GM21526 (cell line): Measurements from ENCODE around the gene LMAN2.

Experiments used
- ATAC-seq: cut with Tn5 transposase; IDR thresholded peaks from one replicate; pipeline ENCODE4 v1.9.1; 2021; ENCODE audit warnings: moderate library complexity; ENCODE audit not compliant: unreplicated experiment, low FRiP score

The LMAN2 gene

DNA sequence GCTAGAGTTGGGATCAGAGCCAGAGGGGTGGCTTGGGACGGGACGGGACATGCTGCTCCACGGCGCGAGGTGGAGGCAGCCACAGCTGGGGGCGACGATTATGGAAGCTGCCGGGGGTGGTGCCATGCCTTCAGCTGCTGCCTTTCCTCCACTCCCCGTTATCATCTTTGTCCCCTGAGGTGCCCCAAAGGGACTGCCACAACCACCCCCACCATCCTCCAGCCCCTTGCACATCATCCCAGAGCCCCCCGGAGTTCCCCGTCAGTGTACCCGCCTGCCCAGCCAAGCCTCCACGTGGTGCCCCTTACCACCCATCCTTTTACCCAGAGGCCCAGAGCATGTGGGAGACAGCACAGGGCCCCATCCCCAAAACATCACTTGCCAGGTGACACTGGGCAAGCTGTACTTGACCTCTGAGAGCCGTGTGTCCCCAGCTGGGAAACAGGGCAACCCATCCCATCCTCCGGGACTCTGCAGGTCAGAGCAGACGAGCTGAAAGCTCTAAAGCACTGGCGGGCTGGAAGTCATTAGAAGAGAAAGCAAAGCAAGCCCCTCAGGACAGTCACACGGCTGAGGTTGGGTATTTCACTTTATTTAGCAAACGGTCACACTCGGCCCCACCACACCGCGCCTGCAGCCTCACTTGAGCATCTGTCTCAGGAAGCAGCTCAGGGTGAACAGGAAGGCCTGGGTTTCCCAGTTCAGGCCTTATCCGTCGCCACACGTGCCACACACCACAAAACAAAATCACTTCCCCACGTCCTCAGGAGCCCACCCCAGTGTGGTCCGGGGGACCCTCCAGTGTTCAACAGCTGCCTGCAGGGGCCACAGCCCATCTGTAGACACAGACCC, 20.3 kb downstream of the LMAN2 start:
- ATAC-seq = no peak

DNA sequence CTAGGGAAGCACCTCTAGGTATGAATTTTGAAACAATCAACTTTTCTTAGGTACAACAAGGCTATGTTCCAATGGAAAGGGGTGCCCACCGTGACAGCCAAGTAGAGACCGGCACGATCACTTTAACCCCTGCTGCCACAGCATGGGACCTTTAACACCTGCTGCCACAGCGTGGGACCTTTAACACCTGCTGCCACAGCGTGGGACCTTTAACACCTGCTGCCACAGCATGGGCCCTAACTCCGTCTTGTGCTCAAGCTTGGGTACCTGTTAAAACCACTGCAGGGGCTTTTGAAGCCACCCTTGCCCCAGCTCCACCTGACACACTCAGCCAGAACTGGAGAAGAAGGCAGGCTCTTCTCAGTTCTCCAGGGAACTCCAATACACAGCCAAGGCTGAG, 21.6 kb downstream of the LMAN2 start:
- ATAC-seq = no peak

DNA sequence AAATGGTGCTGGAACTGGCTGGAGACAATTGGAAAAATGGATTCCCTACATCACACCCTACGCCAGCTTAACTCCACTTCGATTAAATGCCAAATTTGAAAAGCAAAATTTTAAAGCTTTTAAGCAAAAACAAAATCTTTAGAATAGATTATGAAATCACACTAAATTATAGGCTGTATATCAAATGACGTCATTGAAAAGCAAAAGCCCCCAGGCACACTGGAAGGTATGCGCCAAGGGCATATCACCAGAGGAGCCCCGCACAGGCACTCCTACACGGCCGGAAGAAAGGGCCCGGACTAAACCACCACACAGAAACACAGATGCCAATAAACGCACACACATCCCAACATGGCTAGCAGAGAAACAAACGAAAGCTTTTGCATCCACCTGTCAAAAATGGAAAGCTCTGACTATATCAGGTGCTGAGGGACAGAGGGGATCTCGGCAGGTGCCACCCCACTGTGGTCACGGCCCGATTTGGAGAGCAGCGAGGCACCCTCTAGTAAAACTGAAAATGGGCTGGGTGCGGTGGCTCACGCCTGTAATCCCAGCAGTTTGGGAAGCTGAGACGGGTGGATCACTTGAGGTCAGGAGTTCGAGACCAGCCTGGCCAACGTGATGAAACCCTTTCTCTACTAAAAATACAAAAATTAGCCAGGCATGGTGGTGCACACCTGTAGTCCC, 22.8 kb downstream of the LMAN2 start:
- no peak for ATAC-seq

DNA sequence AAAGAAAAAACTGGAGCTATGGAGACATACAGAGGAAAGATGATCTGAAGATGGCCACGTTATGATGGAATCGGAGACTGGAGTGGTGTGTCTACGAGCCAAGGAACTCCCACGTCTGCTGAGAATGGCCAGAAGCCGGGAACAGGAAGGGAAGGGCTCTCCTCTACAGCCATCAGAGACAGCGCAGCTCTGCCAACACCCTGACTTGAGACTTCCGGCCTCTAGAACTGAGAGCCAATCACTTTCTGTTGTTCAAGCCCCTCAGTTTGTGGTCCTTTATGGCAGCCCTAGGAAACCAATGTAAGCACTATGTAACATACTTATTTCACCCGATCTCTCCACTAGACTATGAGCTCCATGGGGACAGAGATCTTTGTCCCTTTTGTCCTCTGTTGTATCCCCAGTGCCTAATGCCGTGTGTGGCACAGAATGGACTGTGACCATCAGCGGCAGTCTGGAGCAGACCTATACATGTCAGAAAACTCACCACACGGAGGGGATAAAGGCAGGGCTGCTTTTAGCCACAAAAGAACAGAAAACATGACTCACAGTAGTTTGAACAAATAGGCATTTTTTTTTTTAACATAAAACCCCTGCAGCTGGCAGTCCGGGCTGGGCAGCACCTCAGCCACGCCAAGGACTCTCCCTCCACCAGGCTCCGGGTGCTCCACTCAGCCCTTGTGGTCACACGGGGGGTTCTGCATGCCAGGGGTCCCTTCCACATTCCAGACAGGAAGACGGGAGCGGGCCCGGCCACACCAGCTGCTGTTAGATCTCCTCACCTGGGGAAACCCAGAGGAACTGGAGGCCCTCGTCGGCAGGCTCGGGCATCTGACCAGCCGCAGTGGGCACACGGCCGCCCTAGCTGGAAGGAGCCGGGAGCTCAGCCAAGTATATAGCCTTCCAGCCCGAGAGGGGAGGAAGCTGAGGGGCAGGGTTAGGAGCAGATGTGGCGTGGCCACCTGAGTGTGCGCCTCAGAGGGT, 23.6 kb downstream of the LMAN2 start:
- ATAC-seq = no peak

DNA sequence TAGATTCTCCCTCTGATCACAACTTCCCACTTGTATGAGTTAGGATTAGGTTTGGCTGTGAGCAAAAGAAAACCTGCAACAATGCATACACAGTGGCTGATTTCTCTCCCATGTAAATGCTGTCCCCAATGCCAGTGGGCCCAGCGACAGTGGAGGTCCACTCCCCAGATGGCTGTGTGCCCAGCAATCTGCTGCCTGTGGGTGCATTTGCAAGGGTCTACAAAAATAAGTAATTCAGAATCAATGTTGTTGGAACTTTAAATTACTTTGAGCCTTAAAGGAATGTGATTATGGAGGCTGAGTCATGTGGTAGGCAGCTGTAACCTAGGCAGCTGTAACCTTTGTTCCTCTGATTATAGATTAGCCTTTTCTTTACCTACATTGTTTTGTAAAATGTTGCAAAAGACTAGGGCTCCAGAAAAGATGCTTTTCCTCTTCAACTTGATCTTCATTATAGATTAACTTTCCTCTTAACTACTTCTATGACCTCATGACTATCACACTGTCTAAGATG, 25.5 kb downstream of the LMAN2 start:
- no peak for ATAC-seq

DNA sequence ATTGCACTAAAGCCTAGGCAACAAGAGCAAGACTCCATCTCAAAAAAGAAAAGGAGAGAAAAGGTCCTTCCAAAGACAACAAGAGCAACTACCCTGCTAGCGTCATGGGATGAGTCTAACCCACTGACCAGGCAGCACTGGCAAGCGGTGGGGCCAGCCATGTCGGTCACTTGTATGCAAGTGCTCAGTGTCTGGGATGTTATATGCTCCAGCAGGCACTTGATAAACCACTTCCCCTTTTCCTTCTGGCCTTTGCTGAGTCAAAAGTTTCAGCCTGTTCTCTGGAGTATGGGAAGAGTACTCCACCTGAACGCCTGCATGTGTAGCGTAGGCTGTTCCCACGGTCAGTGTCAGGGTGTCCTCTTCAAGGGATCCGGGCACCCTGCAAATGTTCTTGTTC, 30.6 kb downstream of the LMAN2 start:
- ATAC-seq = no peak

DNA sequence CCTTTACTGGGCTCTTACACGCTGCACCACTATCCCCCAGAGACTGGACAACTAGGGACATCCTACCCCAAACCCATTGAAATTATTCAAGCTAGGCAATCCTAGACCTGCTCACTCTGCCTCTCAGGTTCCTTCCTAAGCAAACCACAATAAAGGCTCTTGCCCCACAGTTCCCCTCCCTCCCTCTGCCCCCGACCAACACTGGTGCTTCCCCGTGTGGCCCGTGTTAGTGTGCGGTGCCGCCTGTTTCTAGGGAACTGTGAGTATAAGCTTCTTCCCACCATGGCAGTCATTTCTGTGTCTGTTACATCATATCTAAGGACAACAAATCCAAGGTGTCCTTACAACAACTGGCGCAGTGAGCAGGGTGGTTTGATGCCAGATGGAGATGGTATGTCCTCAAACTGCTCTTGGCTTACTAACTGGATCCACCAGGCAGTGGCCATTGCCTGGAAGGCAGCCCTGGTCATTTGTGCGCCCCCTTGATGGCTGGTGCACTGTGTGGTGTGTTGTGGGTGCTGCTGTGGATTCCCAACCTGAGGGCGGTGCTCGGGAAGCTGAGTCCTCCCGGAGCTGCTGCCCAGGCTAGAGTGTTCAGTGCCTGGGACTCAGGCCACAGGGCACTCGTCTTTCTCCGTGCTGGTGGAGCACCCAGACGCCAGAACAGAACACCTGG, 31.4 kb downstream of the LMAN2 start:
- ATAC-seq = no peak

DNA sequence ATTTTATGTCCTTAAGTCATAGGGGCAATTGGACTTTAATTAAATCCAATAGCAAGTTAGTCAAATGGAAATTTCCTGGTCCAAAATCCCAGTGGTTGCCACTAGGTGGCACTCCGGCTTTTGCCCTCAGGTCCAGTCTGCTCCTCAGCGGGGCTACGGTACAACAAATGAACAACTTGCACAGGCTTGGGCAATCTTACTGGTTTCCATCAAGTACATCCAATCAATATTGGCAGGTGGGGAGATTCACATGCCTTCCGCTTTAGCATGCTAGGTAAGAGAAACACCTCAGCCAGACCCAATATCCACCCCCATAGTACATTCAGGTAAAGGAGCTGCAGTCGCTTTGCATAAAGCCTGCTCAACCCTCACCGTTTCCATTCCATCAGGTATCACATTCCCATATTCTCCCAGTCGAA, 33.5 kb downstream of the LMAN2 start:
- no peak for ATAC-seq

DNA sequence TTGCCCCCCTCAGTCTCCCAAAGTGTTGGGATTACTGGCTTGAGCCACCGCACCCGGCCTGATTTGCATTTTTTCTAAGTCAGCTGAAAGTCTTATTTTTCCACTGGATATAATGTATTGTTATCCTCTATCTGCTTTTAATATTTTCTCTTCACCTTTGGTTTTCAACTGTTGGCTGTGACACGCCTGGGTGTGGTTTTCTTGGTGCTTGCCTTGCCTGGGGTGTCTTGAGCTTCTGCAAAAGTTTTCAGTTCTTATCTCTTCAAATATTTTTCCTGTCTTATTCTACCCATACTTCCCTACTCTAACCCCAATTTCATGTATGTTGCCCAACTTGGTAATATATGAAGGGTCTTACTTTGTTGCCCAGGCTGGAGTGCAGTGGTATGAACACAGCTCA, 35.5 kb downstream of the LMAN2 start:
- no peak for ATAC-seq

DNA sequence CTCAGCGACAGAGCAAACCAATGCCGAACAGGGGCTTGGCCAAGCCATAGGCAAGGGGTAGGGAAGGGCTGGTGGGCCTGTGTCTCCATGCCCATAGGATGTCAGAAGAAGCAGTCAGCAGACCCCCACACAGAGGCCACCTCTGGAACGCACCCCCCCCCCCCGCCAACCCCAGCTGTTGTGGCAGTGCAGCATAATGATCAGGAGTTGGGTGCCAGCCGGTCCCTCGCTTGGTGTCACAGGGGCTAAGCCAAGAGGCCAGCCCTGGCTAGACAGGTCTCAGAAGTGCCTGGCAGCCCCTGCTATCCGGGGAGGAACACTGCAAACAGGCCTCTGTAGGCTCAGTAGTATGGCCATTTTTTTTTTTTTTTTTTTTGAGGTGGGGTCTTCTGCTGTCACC, 36.1 kb downstream of the LMAN2 start:
- ATAC-seq = no peak

DNA sequence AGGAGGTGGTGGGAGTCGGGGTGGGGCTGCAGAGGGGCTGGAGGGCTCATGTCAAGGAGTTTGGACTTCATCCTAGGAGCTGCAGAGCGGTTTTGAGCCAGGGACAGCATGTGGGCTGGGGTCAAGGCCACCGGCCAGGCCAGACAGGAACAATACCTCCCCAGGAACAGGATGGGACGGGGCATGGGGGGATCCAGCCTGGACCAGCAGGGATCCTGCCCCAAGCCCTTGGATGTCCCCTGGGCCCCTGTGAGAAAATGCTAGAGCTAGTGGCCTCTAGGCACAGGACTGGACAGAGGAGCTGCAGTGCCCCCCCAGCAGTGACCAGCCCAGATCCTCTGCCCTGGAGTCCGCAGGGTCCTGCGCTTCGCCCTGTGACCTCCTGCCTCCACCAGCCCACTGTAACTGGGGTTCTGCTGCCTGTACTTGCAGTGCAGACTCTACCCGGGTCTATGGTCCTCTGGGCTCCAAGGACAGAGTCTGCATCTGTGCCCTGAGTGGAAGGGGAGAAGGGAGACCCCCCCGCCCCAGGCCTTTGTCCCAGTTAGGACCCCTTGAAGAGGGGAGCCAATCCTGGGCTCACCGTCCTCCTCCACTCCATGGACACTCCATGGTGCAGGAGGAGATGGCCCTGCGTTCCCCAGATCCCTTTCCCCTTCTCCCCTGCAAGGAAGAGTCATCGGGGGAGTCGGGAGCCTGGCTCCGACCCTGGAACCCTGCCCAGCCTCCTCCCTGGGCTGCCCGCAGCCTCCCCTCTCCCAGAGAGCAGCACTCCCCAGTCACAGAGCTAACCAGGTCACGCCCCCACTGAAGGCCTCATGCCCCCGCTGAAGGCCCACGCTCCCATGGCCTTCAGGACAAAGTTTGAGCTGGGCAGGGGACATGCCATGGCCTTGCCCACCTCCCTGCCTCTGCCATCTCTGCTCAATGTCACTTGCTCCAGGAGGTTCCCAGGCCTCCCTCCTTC, 36.8 kb downstream of the LMAN2 start:
- no peak for ATAC-seq

DNA sequence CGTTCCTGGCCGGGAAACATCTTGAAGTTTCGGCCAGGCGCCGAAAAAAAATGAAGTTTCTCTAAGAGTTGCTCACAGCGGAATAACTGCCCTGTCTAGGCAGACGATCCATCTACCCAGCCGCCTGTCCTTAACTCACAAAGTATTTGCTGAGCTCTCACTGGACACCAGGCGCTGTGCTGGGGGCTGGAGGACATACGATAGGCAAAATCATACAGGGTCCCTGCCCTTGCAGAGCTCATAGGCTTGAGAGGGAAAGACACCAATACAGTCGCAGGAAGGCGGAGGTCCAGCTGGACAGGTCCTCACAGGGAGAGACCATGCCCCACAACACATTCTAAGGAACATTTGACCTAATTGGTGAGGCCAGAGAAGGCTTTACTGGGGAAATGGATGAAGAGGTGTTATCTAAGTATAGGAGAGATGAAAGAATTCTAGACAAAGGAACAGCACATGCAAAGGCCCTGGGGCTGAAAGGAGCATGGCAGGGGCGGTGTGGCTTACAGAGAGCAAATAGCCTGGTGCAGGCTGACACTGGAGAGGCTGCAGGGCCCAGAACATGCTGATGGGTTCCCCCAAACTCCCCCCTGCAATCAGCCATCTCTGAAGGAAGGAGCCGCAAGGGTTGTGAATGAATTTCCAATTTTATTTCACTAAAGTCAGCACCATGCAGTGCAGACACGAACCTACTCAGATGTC, 37.8 kb downstream of the LMAN2 start:
- ATAC-seq = no peak

DNA sequence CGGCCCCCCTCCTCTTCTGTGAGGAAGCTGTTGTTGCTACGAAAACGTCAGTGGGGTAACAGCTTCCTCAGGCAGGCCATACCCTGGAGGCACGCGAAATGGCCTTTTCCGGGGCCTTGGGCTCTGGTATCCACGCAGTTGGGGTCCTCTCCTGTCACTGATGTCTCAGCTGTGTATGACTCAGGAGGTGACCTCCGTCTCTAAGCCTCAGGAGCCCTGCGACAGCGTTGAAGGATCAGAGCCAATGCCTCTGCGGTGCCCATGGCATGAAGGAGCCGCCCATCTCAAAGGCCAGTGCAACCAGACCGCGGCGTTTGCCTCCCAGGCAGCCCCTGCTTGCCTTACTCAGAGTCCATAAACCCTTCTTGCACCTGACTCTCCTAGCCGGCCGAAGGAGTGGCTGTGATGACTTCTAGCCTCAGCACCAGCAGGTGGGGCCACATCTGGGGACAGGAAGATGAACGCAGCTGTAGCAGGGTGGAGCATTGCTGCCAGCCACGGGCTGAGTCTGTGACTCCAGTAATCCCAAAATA, 38.8 kb downstream of the LMAN2 start:
- peak; percentile 28 for ATAC-seq

DNA sequence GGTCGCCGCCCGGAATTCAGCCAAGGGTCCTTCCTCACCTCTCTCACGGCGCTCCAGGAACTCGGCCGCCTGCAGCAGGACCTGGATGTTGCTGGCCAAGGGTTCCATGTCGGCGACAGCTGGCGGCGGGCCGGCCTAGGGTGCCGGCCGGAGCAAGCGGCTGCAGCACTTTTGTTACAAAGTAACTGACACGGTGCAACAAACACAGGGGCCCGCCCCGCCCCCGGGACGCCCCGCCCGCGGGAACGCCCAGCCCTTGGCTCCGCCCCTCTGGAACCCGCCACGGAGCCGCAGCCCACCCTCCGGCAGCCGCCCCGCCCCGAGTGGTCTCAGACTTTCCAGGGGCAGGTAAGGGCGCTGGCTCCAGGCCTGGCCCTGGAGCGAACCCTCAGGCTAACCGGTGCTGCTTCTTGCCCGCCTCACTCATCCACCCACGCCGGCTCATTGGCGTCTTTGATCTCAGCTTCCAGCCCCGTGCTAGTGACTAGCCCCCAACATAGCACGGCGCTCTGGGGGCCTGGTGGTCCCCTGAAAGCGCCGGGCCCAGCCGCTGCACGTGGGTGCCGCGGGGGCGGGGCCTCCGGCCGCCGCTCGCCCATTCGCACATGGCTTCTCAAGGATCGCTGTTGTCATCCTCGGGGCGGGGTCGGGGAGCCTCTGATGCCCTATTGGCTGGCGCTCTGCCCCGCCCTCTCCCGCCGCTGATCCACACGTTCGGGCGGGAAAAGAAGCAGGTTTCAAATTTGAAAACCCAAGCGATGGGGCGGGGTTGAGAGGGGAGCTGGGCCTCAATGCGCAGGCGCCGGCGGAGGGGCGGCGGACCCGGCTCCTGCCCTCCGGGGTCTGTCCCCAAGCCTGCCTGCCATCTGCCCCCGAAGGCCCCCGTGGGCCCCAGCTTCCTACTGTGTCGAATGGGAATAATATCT, 39.5 kb downstream of the LMAN2 start, which contains the start of gene MXD3:
TSS of gene MXD3 (minus strand) at position 176 of the 926 bp plus-strand sequence. CDS start at position 108, 68 bp downstream.
- ATAC-seq = peak; percentile 62

DNA sequence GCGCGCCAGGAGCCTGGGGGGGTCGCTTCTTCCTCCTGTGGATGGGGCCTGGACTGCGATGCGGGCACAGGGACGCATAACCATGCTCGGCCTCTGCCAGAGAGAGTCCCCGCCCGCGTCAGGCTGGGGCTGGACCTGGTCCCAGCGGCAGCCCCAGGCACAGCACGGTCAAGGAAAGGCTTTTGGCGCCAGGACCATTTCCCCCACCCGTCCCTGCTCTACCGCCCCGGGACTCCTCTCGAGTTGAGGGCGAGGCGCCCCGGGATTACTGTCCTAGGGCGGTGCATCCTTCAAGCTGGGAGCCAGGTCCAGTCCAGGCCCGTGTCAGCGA, 40.1 kb downstream of the LMAN2 start:
- ATAC-seq = peak; percentile 2

DNA sequence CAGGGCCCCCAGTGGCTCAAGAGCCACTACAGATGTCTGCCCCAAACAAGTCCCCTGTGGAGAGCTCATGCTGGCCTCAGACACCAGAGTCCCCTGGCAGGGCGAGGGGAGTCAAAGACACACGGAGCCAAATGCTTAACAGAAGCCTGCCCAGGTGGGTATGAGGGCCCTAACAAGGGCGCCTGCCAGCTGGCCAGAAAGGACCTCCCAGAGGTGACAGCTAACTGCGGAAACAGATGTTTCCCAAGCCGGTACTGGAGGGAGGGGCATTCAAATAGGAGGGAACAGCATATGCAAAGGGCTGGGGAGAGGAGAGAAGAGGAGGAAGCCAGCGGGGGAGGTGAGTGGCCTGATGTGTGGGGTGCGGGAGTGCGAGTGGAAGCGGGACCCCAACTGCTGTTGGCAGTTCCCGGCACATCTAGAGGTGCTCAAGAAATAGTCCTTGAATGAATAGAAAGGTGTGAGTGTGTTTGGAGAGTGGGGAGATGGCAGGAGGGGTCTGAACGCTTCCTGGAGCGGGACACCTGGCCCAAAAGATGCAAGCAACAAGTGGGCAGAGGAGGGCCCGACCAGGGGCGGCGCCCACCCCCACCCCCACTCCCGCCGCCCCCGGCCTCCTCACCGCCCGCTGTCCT, 40.6 kb downstream of the LMAN2 start:
- no peak for ATAC-seq

DNA sequence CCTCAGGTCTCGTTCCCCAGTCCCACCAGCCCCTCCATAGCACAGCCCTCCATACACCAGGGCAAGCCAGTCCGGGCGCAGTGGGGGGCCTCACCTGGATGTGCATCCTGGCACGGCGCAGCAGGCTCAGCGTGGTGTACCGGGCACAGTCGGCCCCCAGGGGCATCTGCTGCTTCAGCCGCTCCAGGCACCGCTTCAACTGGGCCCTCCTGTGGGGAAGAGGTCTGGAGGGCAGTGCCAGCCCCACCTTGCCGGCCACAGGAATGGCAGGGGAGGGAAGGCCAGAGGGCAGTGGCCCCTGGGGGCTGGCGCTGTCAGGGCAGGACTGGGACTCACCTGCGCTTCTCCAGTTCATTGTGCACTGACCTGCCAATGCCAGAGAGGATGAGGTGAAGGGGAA, 41.1 kb downstream of the LMAN2 start:
- ATAC-seq = no peak
